Osteoblast (primary cell): ENCODE results near the gene AOPEP. TPM values are rescaled to one million over a fixed set of nuclear protein-coding genes. Genes with fewer than 3 reads are reported as not detected.

Source experiments
- DNase-seq: peaks from one replicate; pipeline ENCODE4 v3.0.0; 2011; ENCODE audit warnings: low spot score, mixed read lengths; ENCODE audit not compliant: insufficient read length; ENCODE audit errors: missing footprints
- H2AFZ ChIP-seq: 2 replicates; pipeline ENCODE4 v1.6.0; 2011; ENCODE audit warnings: mild to moderate bottlenecking, low read length
- H3K27ac ChIP-seq: 2 replicates; pipeline ENCODE4 v1.5.1; 2011; ENCODE audit warnings: mild to moderate bottlenecking, low read depth, low read length, moderate library complexity
- H3K27me3 ChIP-seq: 2 replicates; pipeline ENCODE4 v1.6.0; 2012; ENCODE audit warnings: mild to moderate bottlenecking, control low read depth, inconsistent platforms, low read length, moderate library complexity; ENCODE audit not compliant: insufficient read depth
- H3K36me3 ChIP-seq: 2 replicates; pipeline ENCODE4 v1.5.1; 2011; ENCODE audit warnings: mild to moderate bottlenecking, low read length, control low read depth, moderate library complexity; ENCODE audit not compliant: insufficient read depth
- H3K4me1 ChIP-seq: 2 replicates; pipeline ENCODE4 v1.5.1; 2011; ENCODE audit warnings: mild to moderate bottlenecking, low read length, control low read depth, moderate library complexity; ENCODE audit not compliant: insufficient read depth
- H3K4me2 ChIP-seq: 2 replicates; pipeline ENCODE4 v1.6.0; 2011; ENCODE audit warnings: mild to moderate bottlenecking, low read length; ENCODE audit not compliant: insufficient read depth
- H3K4me3 ChIP-seq: fragments of 200-600 bp; sonication (generic); 3 replicates; pipeline ENCODE4 v1.5.1; 2012; ENCODE audit warnings: mild to moderate bottlenecking, low read length, inconsistent platforms; ENCODE audit not compliant: insufficient read depth
- H3K79me2 ChIP-seq: 2 replicates; pipeline ENCODE4 v1.6.0; 2012; ENCODE audit warnings: mild to moderate bottlenecking, low read length, control low read depth, inconsistent platforms; ENCODE audit not compliant: insufficient read depth
- H3K9me3 ChIP-seq: 2 replicates; pipeline ENCODE4 v1.5.1; 2011; ENCODE audit warnings: low read depth, low read length, control low read depth
- H4K20me1 ChIP-seq: 2 replicates; pipeline ENCODE4 v1.6.0; 2012; ENCODE audit warnings: mild to moderate bottlenecking, low read length, control low read depth; ENCODE audit not compliant: insufficient read depth
- CTCF ChIP-seq: IDR thresholded peaks from 2 replicates; pipeline ENCODE4 v1.5.1; 2011; ENCODE audit warnings: mild to moderate bottlenecking, low read depth, low read length, moderate library complexity; ENCODE audit errors: extremely low read depth
- total RNA-seq: library from RNA; depleted of rRNA; stranded (reverse); fragments of >200 nt; gene quantifications from 2 replicates; pipeline ENCODE4 v1.2.3, GENCODE V29; 2012

The AOPEP gene
- total RNA-seq, 1 donor: 131 TPM

- Histone ChIP-seq H4K20me1 (no peaks in the 10 kb centered on the region), H3K4me1 (peaks cover 30% of the 10 kb centered on the region), H3K36me3 (no peaks in the 10 kb centered on the region), H3K27ac (peak overlapping the region; percentile 35), H3K4me3 (no peak overlapping the region), H3K9me3 (no peaks in the 10 kb centered on the region), H2AFZ (peak overlapping the region; percentile 53), H3K27me3 (no peaks in the 10 kb centered on the region), H3K79me2 (no peaks in the 10 kb centered on the region), H3K4me2 (no peak overlapping the region)
- no peak for DNase-seq
- TF ChIP-seq CTCF: no peak
Measured at GRCh38 chr9:94822273-94822672, 95.8 kb downstream of the AOPEP start.

GRCh38 chr9:94823710-94824109 lies 97.2 kb downstream of the AOPEP start:
- no peak for DNase-seq
- no peaks in the 10 kb centered on the region for H3K9me3 ChIP-seq
- H3K27me3 ChIP-seq: no peaks in the 10 kb centered on the region
- peaks cover 35% of the 10 kb centered on the region for H3K4me1 ChIP-seq
- TF ChIP-seq CTCF: no peak
- H3K4me2 ChIP-seq: no peak overlapping the region
- H3K79me2 ChIP-seq: no peaks in the 10 kb centered on the region
- H3K36me3 ChIP-seq: no peaks in the 10 kb centered on the region
- H3K27ac ChIP-seq: no peak overlapping the region
- no peak overlapping the region for H3K4me3 ChIP-seq
- H4K20me1 ChIP-seq: no peaks in the 10 kb centered on the region
- no peak overlapping the region for H2AFZ ChIP-seq

GRCh38 chr9:94824411-94824810 lies 97.9 kb downstream of the AOPEP start:
- Histone ChIP-seq H3K27me3 (no peaks in the 10 kb centered on the region), H3K9me3 (no peaks in the 10 kb centered on the region), H3K4me3 (no peak overlapping the region), H4K20me1 (no peaks in the 10 kb centered on the region), H3K27ac (no peak overlapping the region), H2AFZ (no peak overlapping the region), H3K79me2 (no peaks in the 10 kb centered on the region), H3K4me1 (peaks cover 35% of the 10 kb centered on the region), H3K4me2 (no peak overlapping the region), H3K36me3 (no peaks in the 10 kb centered on the region)
- no peak for TF ChIP-seq CTCF
- no peak for DNase-seq

GRCh38 chr9:94824913-94825610 lies 98.6 kb downstream of the AOPEP start:
- Histone ChIP-seq H3K27ac (no peak overlapping the region), H4K20me1 (no peaks in the 10 kb centered on the region), H3K9me3 (no peaks in the 10 kb centered on the region), H3K79me2 (no peaks in the 10 kb centered on the region), H2AFZ (peak overlapping the region; percentile 58), H3K36me3 (no peaks in the 10 kb centered on the region), H3K27me3 (no peaks in the 10 kb centered on the region), H3K4me1 (peaks cover 35% of the 10 kb centered on the region), H3K4me3 (no peak overlapping the region), H3K4me2 (peak overlapping the region; percentile 53)
- DNase-seq: no peak
- no peak for TF ChIP-seq CTCF
